Left lung (tissue), 10 donors: Measurements from ENCODE around the gene TMEM252. TPM values are rescaled to one million over a fixed set of nuclear protein-coding genes. Genes with fewer than 3 reads are reported as not detected.

Experiments used
- ATAC-seq: fragments of 200-7000 bp; cut with Tn5 transposase; one replicate; pipeline ENCODE4 v1.9.1; 2020; ENCODE audit warnings: moderate library complexity
- DNase-seq, 4 donors: peaks; one replicate each; pipeline ENCODE4 v3.0.0-alpha.2; 2013 to 2020
- H3K27ac ChIP-seq, 2 donors: fragments of 200-600 bp; sonication (generic) in 1 of 2; one replicate each; pipeline versions ENCODE4 v1.5.0 to v1.8.0; 2020 to 2021
- H3K27me3 ChIP-seq, 2 donors: fragments of 200-600 bp; sonication (generic) in 1 of 2; one replicate each; pipeline versions ENCODE4 v1.5.0 to v1.8.0; 2020 to 2021
- H3K36me3 ChIP-seq, 2 donors: fragments of 200-600 bp; sonication (generic) in 1 of 2; one replicate each; pipeline versions ENCODE4 v1.5.0 to v1.8.0; 2020 to 2021
- H3K4me1 ChIP-seq, 2 donors: fragments of 200-600 bp; one replicate each; pipeline ENCODE4 v1.8.0; 2021
- H3K4me3 ChIP-seq, 2 donors: fragments of 200-600 bp; sonication (generic) in 1 of 2; one replicate each; pipeline versions ENCODE4 v1.5.0 to v1.8.0; 2020 to 2021; ENCODE audit warnings: mild to moderate bottlenecking in 1 of 2
- H3K9me3 ChIP-seq, 2 donors: fragments of 200-600 bp; sonication (generic) in 1 of 2; one replicate each; pipeline versions ENCODE4 v1.5.0 to v1.8.0; 2020 to 2021
- CTCF ChIP-seq, 2 donors: fragments of 200-600 bp; sonication (generic) in 1 of 2; IDR thresholded peaks; one replicate each; pipeline versions ENCODE4 v1.5.0 to v1.8.0; 2021; ENCODE audit warnings: antibody characterized with exemption in 2 of 2
- intact Hi-C, 2 donors: fragments of 100-400 bp; cut with DNase I; formaldehyde crosslinking; loops; one replicate each; pipeline versions ENCODE4 v1.11.2 to v1.14.2; 2022
- polyA plus RNA-seq, 6 donors: library from polyadenylated mRNA; unstranded; fragments of 120-200 nt; gene quantifications; one replicate each; pipeline ENCODE4 v1.2.1, GENCODE V29; 2013; ENCODE audit not compliant: insufficient read length in 6 of 6
- total RNA-seq, 2 donors: library from RNA; stranded (reverse); fragmentation: NEBNext Ultra II Directional; extraction: Animal tissue kit (Norgen Biotek cat#: 25700); gene quantifications; one replicate each; pipeline ENCODE4 v1.2.1, GENCODE V29; 2021
- donor health status: DM: no; HTN: yes; CAD: no.
- donor health status: DM: no; HTN: no; CAD: no.

TMEM252 gene
- total and polyA plus RNA-seq, 8 donors: 2.2 to 2.7 (median 2.4) TPM; not detected in 2

DNA sequence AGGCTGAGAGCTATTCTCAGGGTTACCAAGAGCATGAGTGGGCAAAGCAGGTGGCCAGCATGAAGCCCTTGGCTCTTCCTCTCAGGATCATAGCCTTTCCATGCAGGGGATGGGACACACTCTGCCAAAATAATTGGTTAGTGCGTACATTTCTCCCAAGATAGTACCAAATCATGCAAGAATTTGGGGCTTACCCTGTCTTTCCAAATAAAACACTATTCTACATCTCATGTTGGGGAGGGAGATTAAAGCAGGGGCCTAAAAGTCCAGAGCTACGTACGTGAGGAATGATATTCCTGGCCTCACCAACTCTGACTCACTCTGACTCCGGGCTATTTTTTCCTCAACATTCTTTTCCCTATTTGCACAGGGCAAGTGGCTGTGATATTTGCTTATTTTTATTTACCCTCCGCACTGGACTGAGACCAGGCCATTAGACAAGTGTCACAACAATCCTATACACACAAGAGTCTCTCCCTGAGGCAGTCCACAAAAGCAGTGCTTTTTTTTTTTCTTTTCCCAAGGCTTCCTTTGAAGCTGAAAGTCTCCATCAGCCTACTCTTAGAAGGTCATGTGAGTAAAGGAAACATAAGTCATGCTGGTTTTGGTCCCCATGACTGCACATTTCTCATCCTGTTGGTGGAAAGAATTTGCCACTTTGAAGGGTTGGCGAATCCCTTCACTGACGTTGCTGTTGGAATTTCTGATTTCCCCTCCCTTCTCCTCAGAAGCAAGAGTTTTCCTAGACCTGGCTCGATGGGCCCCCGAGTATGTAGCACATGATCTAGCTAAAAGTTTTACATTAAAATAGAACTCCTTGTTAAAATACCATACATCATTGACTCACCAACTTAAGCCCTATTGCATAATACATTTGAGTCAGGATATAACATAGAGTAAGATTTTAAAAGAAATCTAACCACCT lies 40.0 kb downstream of the TMEM252 start:
- no peak for DNase-seq
- TF ChIP-seq CTCF (IDR thresholded peaks at IDR 0.05): no peak
- Histone ChIP-seq H3K4me1 (peaks cover 0 to 2% of the 10 kb centered on the region in 2 donors), H3K27ac (peak overlapping the region in 1 of 2 donors; percentile 57), H3K27me3 (no peaks in the 10 kb centered on the region), H3K9me3 (no peaks in the 10 kb centered on the region), H3K4me3 (no peak overlapping the region), H3K36me3 (no peaks in the 10 kb centered on the region)
- intact Hi-C loops: no loop called here
- ATAC-seq: peak; percentile 91

- DNase-seq: no peak
- no peak for ATAC-seq
- H3K27ac ChIP-seq: no peak overlapping the region
- TF ChIP-seq CTCF (IDR thresholded peaks at IDR 0.05): no peak
- H3K4me1 ChIP-seq: no peaks in the 10 kb centered on the region
- H3K4me3 ChIP-seq: no peak overlapping the region
- no peaks in the 10 kb centered on the region for H3K9me3 ChIP-seq
- no peaks in the 10 kb centered on the region for H3K36me3 ChIP-seq
- H3K27me3 ChIP-seq: no peaks in the 10 kb centered on the region
- intact Hi-C loops: no loop called here
Observed at GRCh38 chr9:68498816-68499215, 41.9 kb downstream of the TMEM252 start.

GRCh38 chr9:68497629-68498028 lies 43.1 kb downstream of the TMEM252 start:
- Histone ChIP-seq H3K9me3 (no peaks in the 10 kb centered on the region), H3K4me1 (no peaks in the 10 kb centered on the region), H3K27ac (no peak overlapping the region), H3K4me3 (no peak overlapping the region), H3K27me3 (no peaks in the 10 kb centered on the region), H3K36me3 (no peaks in the 10 kb centered on the region)
- ATAC-seq: no peak
- no peak for TF ChIP-seq CTCF (IDR thresholded peaks at IDR 0.05)
- intact Hi-C loops: no loop called here
- no peak for DNase-seq

DNA sequence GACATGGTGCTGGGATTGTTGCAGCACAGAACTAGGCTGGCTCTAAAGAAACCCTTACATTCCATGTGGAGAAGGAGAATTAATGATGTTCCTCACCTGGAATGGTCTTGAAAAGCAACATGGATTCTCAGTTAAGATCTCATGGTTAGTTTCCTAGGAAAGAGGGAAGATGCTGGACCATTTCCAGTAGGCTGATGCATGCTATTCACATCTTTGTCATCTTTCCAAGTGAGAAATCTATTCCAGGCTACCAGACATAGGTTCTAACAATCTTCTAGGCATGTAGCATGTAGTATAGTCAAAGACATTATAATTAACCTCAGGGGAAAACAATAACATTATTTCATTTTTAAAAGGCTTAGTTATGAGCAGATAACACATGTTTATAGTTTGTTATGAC lies 44.3 kb downstream of the TMEM252 start:
- Histone ChIP-seq H3K4me1 (no peaks in the 10 kb centered on the region), H3K4me3 (no peak overlapping the region), H3K36me3 (no peaks in the 10 kb centered on the region), H3K27ac (no peak overlapping the region), H3K9me3 (no peaks in the 10 kb centered on the region), H3K27me3 (no peaks in the 10 kb centered on the region)
- no peak for TF ChIP-seq CTCF (IDR thresholded peaks at IDR 0.05)
- no peak for DNase-seq
- no peak for ATAC-seq
- intact Hi-C loops: no loop called here

DNA sequence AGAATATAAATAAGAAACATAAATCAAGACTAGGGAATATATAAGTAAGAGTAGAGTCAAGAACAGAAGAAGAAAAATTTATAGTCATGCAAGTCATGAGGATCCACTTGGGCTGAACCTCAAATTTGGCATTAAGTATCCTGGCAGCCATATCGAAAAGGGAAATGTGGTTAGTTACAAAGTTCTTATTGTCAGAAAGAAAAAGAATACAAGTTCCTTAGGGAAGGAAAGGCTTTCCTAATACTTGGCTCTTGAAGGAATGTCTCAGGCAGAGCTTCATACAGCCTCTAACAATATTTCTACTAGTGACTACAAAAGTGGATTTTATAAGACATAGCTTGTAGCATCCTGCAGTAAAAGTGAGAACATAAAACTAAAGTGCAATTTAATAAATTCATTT lies 45.4 kb downstream of the TMEM252 start:
- TF ChIP-seq CTCF (IDR thresholded peaks at IDR 0.05): no peak
- Histone ChIP-seq H3K9me3 (no peaks in the 10 kb centered on the region), H3K27me3 (no peaks in the 10 kb centered on the region), H3K36me3 (no peaks in the 10 kb centered on the region), H3K4me1 (no peaks in the 10 kb centered on the region), H3K27ac (no peak overlapping the region), H3K4me3 (no peak overlapping the region)
- ATAC-seq (no peak), DNase-seq (no peak)
- intact Hi-C loops: no loop called here
